GM23248 (cell line): ENCODE data around the gene PIEZO1. TPM values are rescaled to one million over a fixed set of nuclear protein-coding genes. Genes with fewer than 3 reads are reported as not detected.

Experiments used
- DNase-seq: peaks from one replicate; pipeline ENCODE4 v3.0.0-alpha.2; 2015
- H2AFZ ChIP-seq: fragments of 200-600 bp; sonication (generic); 2 replicates; pipeline ENCODE4 v1.6.1; 2016; ENCODE audit warnings: antibody characterized with exemption
- H3F3A ChIP-seq: fragments of 200-600 bp; sonication (generic); 2 replicates; pipeline ENCODE4 v1.6.1; 2016; ENCODE audit warnings: mild to moderate bottlenecking, antibody characterized with exemption, mixed run types; ENCODE audit not compliant: insufficient read depth
- H3K27ac ChIP-seq: fragments of 200-600 bp; sonication (generic); 2 replicates; pipeline ENCODE4 v1.5.1; 2016; ENCODE audit warnings: mild to moderate bottlenecking
- H3K27me3 ChIP-seq: fragments of 200-600 bp; sonication (generic); replicated peaks from 2 replicates; pipeline ENCODE4 v1.6.1; 2016; ENCODE audit warnings: mild to moderate bottlenecking; ENCODE audit not compliant: insufficient read depth
- H3K36me3 ChIP-seq: fragments of 200-600 bp; sonication (generic); 2 replicates; pipeline ENCODE4 v1.6.1; 2016; ENCODE audit warnings: low read depth, mild to moderate bottlenecking
- H3K4me1 ChIP-seq: fragments of 200-600 bp; sonication (generic); 2 replicates; pipeline ENCODE4 v1.6.1; 2016; ENCODE audit warnings: mild to moderate bottlenecking; ENCODE audit not compliant: insufficient read depth
- H3K4me2 ChIP-seq: fragments of 200-600 bp; sonication (generic); one replicate; pipeline ENCODE4 v1.6.1; 2016; ENCODE audit warnings: mild to moderate bottlenecking; ENCODE audit not compliant: unreplicated experiment
- H3K4me3 ChIP-seq: fragments of 200-600 bp; sonication (generic); 2 replicates; pipeline ENCODE4 v1.5.1; 2016; ENCODE audit warnings: mild to moderate bottlenecking
- H3K79me2 ChIP-seq: fragments of 200-600 bp; sonication (generic); 2 replicates; pipeline ENCODE4 v1.6.1; 2016; ENCODE audit warnings: mild to moderate bottlenecking; ENCODE audit not compliant: insufficient read depth
- H3K9ac ChIP-seq: fragments of 200-600 bp; sonication (generic); 2 replicates; pipeline ENCODE4 v1.6.1; 2016; ENCODE audit warnings: mild to moderate bottlenecking
- H3K9me2 ChIP-seq: fragments of 200-600 bp; sonication (generic); 2 replicates; pipeline ENCODE4 v1.6.1; 2016; ENCODE audit warnings: mixed run types, mild to moderate bottlenecking, moderate library complexity; ENCODE audit not compliant: insufficient read depth
- H3K9me3 ChIP-seq: fragments of 200-600 bp; sonication (generic); one replicate; pipeline ENCODE4 v1.6.1; 2017; ENCODE audit warnings: low read depth
- H4K20me1 ChIP-seq: fragments of 200-600 bp; sonication (generic); 2 replicates; pipeline ENCODE4 v1.6.0; 2016; ENCODE audit not compliant: insufficient read depth
- EZH2 ChIP-seq: fragments of 200-600 bp; sonication (generic); IDR thresholded peaks from 2 replicates; pipeline ENCODE4 v1.6.1; 2018; ENCODE audit warnings: antibody characterized with exemption, mild to moderate bottlenecking; ENCODE audit not compliant: insufficient read depth, poor library complexity, severe bottlenecking
- EZH2phosphoT487 ChIP-seq: fragments of 200-600 bp; sonication (generic); IDR thresholded peaks from 2 replicates; pipeline ENCODE4 v1.6.1; 2018; ENCODE audit warnings: antibody characterized with exemption, moderate library complexity, mild to moderate bottlenecking, low read depth; ENCODE audit not compliant: insufficient read depth
- WGBS, 2 experiments: methylation state at CpG; one replicate each; pipeline ENCODE4 v1.1.6; 2015 to 2017; ENCODE audit warnings: low lambda C conversion rate in 2 of 2, low coverage in 1 of 2; ENCODE audit errors: missing lambda C conversion rate in 2 of 2; 5-methylcytosine and 5-hydroxymethylcytosine counted together
- in situ Hi-C: fragments of 300-500 bp; cut with MboI; formaldehyde crosslinking; loops from 2 replicates; pipeline ENCODE4 v1.15.0; 2020
- polyA plus RNA-seq: library from polyadenylated mRNA; unstranded; fragments of >200 nt; fragmentation: Nextera tagmentation; extraction: Ambion mirVana; gene quantifications from 2 replicates; pipeline ENCODE4 v1.2.1, GENCODE V29; 2016
- total RNA-seq: library from RNA; depleted of rRNA; stranded (reverse); fragments of >200 nt; shearing (Covaris generic); gene quantifications from 2 replicates; pipeline ENCODE4 v1.2.3, GENCODE V29; 2014

The PIEZO1 gene
- total and polyA plus RNA-seq, 2 experiments from 2014 or later, result 95.3 to 223 TPM

GRCh38 chr16:88706229-88706964 lies 78.6 kb downstream of the PIEZO1 start, which contains the start of the genes CTU2 and RNF166:
Gene CTU2 (plus strand): TSS chr16:88706503. CDS start chr16:88706531, 28 bp downstream.
Gene RNF166 (minus strand): TSS chr16:88706408. CDS start chr16:88706325, 83 bp downstream.
- peak within 1 kb of the TSS; percentile 89 for H3K9ac ChIP-seq
- H3K27me3 ChIP-seq, result no peaks in the 10 kb centered on the region
- in situ Hi-C loops, result no loop called here
- peaks cover 12% of the 10 kb centered on the region for H3K4me1 ChIP-seq
- H3K36me3 ChIP-seq, result no peaks in the 10 kb centered on the region
- H3K27ac ChIP-seq, result peak within 1 kb of the TSS; percentile 63
- H3K4me2 ChIP-seq, result peak within 1 kb of the TSS; percentile 98
- WGBS, 2 experiments, result 0 to 1% methylated on average over 47 to 73 of the region's 86 CpGs
- DNase-seq, result peak; percentile 93
- peak within 1 kb of the TSS; percentile 72 for H2AFZ ChIP-seq
- no peaks in the 10 kb centered on the region for H4K20me1 ChIP-seq
- H3K79me2 ChIP-seq, result peaks cover 39% of the 10 kb centered on the region
- TF ChIP-seq EZH2 (no peak), EZH2phosphoT487 (no peak)
- no peaks in the 10 kb centered on the region for H3K9me3 ChIP-seq
- 0 out of 2 replicates have a peak, but pooled peaks cover 5% of the 10 kb centered on the region for H3F3A ChIP-seq
- H3K4me3 ChIP-seq, result peak within 1 kb of the TSS; percentile 89
- H3K9me2 ChIP-seq, result no peaks in the 10 kb centered on the region

- peaks cover 33% of the 10 kb centered on the region for H3K79me2 ChIP-seq
- DNase-seq, result peak; percentile 56
Measured at GRCh38 chr16:88705801-88706228, 79.2 kb downstream of the PIEZO1 start.

GRCh38 chr16:88705076-88705684 lies 79.8 kb downstream of the PIEZO1 start:
- no peak for TF ChIP-seq EZH2phosphoT487
- Histone ChIP-seq H3K27ac (peak overlapping the region; percentile 36), H3K27me3 (no peaks in the 10 kb centered on the region), H3K9ac (peak overlapping the region; percentile 89), H3K4me2 (peak overlapping the region; percentile 98), H3K9me2 (no peaks in the 10 kb centered on the region), H3K4me3 (peak overlapping the region; percentile 89), H3F3A (0 out of 2 replicates have a peak, but pooled peaks cover 5% of the 10 kb centered on the region), H4K20me1 (no peaks in the 10 kb centered on the region), H2AFZ (peak overlapping the region; percentile 52), H3K9me3 (no peaks in the 10 kb centered on the region), H3K36me3 (no peaks in the 10 kb centered on the region), H3K79me2 (peaks cover 27% of the 10 kb centered on the region), H3K4me1 (peaks cover 15% of the 10 kb centered on the region)
- DNase-seq, result peak; percentile 78
- WGBS, 2 experiments, result 21 to 23% methylated on average over 9 of the region's 9 CpGs
- in situ Hi-C loops, result no loop called here

More at GRCh38 chr16:88705801-88706228, 79.2 kb downstream of the PIEZO1 start:
- H3K4me1 ChIP-seq, result peaks cover 12% of the 10 kb centered on the region
- no peaks in the 10 kb centered on the region for H3K36me3 ChIP-seq
- peak overlapping the region; percentile 63 for H3K27ac ChIP-seq
- H3F3A ChIP-seq, result 0 out of 2 replicates have a peak, but pooled peaks cover 5% of the 10 kb centered on the region
- no peaks in the 10 kb centered on the region for H3K9me3 ChIP-seq
- TF ChIP-seq EZH2phosphoT487 (no peak), EZH2 (no peak)
- no peaks in the 10 kb centered on the region for H3K9me2 ChIP-seq
- in situ Hi-C loops, result no loop called here
- peak overlapping the region; percentile 89 for H3K4me3 ChIP-seq
- H3K9ac ChIP-seq, result peak overlapping the region; percentile 89
- H2AFZ ChIP-seq, result peak overlapping the region; percentile 52
- H4K20me1 ChIP-seq, result no peaks in the 10 kb centered on the region
- 1 to 2% methylated on average over 26 to 34 of the region's 57 CpGs for WGBS, 2 experiments
- H3K4me2 ChIP-seq, result peak overlapping the region; percentile 98
- H3K27me3 ChIP-seq, result no peaks in the 10 kb centered on the region

- Histone ChIP-seq H2AFZ (no peak overlapping the region), H3K36me3 (no peaks in the 10 kb centered on the region), H3K79me2 (peaks cover 22% of the 10 kb centered on the region), H3K9me3 (no peaks in the 10 kb centered on the region), H3K4me1 (peaks cover 15% of the 10 kb centered on the region), H3K27me3 (no peaks in the 10 kb centered on the region), H3K27ac (no peak overlapping the region), H3F3A (0 out of 2 replicates have a peak, but pooled peaks cover 5% of the 10 kb centered on the region), H3K4me2 (no peak overlapping the region), H3K4me3 (no peak overlapping the region), H3K9ac (no peak overlapping the region), H3K9me2 (no peaks in the 10 kb centered on the region), H4K20me1 (no peaks in the 10 kb centered on the region)
- WGBS, 2 experiments, result 66 to 73% methylated on average over 25 to 26 of the region's 26 CpGs
- no peak for DNase-seq
- in situ Hi-C loops, result no loop called here
- no peak for TF ChIP-seq EZH2phosphoT487
- no peak for TF ChIP-seq EZH2
Measured at GRCh38 chr16:88703486-88704309, 81.3 kb downstream of the PIEZO1 start.
